GM12865 (cell line): ENCODE results near the gene INKA1.

Experiments
- DNase-seq: peaks from one replicate; pipeline ENCODE4 v3.0.0; 2010; ENCODE audit warnings: low read depth
- H3K4me3 ChIP-seq: 2 replicates; pipeline ENCODE4 v1.5.1; 2011; ENCODE audit warnings: mild to moderate bottlenecking, low read depth, low read length, control low read depth
- CTCF ChIP-seq: IDR thresholded peaks from 2 replicates; pipeline ENCODE4 v1.5.1; 2011; ENCODE audit warnings: low read length, control low read depth, low read depth, inconsistent platforms; ENCODE audit not compliant: insufficient read depth; ENCODE audit errors: missing control alignments

Gene INKA1

GRCh38 chr3:49794431-49794830 is 8.6 kb upstream of the INKA1 start:
- no peak for DNase-seq
- no peak overlapping the region for H3K4me3 ChIP-seq
- TF ChIP-seq CTCF = no peak

- no peak for TF ChIP-seq CTCF
- no peak for DNase-seq
- H3K4me3 ChIP-seq = no peak overlapping the region
Observed at GRCh38 chr3:49794926-49795905, 7.8 kb upstream of the INKA1 start.

- H3K4me3 ChIP-seq = no peak overlapping the region
- no peak for TF ChIP-seq CTCF
- no peak for DNase-seq
Observed at GRCh38 chr3:49799105-49799504, 4.0 kb upstream of the INKA1 start.

GRCh38 chr3:49799761-49800160 is 3.3 kb upstream of the INKA1 start, which contains the start of gene CDHR4:
Gene CDHR4 (minus strand): TSS chr3:49799873. CDS start chr3:49799812, 61 bp downstream.
- H3K4me3 ChIP-seq = no peak within 1 kb of the TSS
- no peak for TF ChIP-seq CTCF
- DNase-seq = no peak

- no peak overlapping the region for H3K4me3 ChIP-seq
- TF ChIP-seq CTCF = no peak
- DNase-seq = no peak
Observed at GRCh38 chr3:49801160-49801559, 1.9 kb upstream of the INKA1 start.

- no peak for TF ChIP-seq CTCF
- DNase-seq = peak; percentile 51
- peak overlapping the region; percentile 89 for H3K4me3 ChIP-seq
Observed at GRCh38 chr3:49803465-49804140, 542 bp downstream of the INKA1 start.
